Endothelial cell of umbilical vein (primary cell): ENCODE measurements around the gene L1CAM.

ENCODE experiments used
- CTCF ChIP-seq, 2 donors: IDR thresholded peaks; 1 replicate in 1 of 2; 2 replicates in 1 of 2; pipeline ENCODE4 v1.5.1; 2011; ENCODE audit warnings: low read length in 2 of 2, mild to moderate bottlenecking in 2 of 2, moderate library complexity in 2 of 2, control low read depth in 1 of 2, inconsistent platforms in 1 of 2, low read depth in 1 of 2; ENCODE audit not compliant: insufficient read depth in 1 of 2; ENCODE audit errors: extremely low read depth in 1 of 2
- POLR2A ChIP-seq: IDR thresholded peaks from 2 replicates; pipeline ENCODE4 v1.6.1; 2012; ENCODE audit warnings: low read depth, mild to moderate bottlenecking, control low read depth, low read length
- POLR2AphosphoS5 ChIP-seq: IDR thresholded peaks from 2 replicates; pipeline ENCODE4 v1.6.1; 2012; ENCODE audit warnings: low read depth, mild to moderate bottlenecking, control low read depth, low read length, moderate library complexity; ENCODE audit not compliant: insufficient read depth

GRCh38 chrX:153903238-153903980 lies 17.4 kb upstream of the L1CAM start:
- TF ChIP-seq CTCF (IDR thresholded peaks at IDR 0.05; ENCODE audit: extremely low read depth in 1 of 2, insufficient read depth in 1 of 2, low read depth in 1 of 2, low read length in 2 of 2) (no peak), POLR2AphosphoS5 (no peak), POLR2A (no peak)
